K562 (cell line): Measurements from ENCODE around the gene CCDC136. TPM values are rescaled to one million over a fixed set of nuclear protein-coding genes. Genes with fewer than 3 reads are reported as not detected.

Experiments
- BCOR ChIP-seq: fragments of 450-650 bp; IDR thresholded peaks from 2 replicates; pipeline ENCODE4 v1.6.1; 2016
- CEBPG ChIP-seq, 3 experiments: fragments of 200-800 bp in 1 of 3; sonication (Bioruptor generic) in 1 of 3; sonication (generic) in 1 of 3; formaldehyde crosslinking in 1 of 3; IDR thresholded peaks in 2 of 3; conservative IDR thresholded peaks in 1 of 3; 2 replicates each; pipeline versions ENCODE4 v1.6.1 to v1.8.0; 2016 to 2022; ENCODE audit warnings: missing compliant biosample characterization in 2 of 3, missing genetic modification characterization in 2 of 3, mild to moderate bottlenecking in 1 of 3, missing genetic modification reagents in 1 of 3
- CREB3 ChIP-seq: fragments of 450-650 bp; conservative IDR thresholded peaks from 2 replicates; pipeline ENCODE4 v1.6.1; 2016; ENCODE audit warnings: missing genetic modification characterization, low read depth, mild to moderate bottlenecking, missing compliant biosample characterization, moderate library complexity
- ELK3 ChIP-seq: fragments of 450-650 bp; formaldehyde crosslinking; IDR thresholded peaks from 2 replicates; pipeline ENCODE4 v1.4.0; 2020; ENCODE audit warnings: mild to moderate bottlenecking
- FOXP1 ChIP-seq: sonication (generic); formaldehyde crosslinking; IDR thresholded peaks from 2 replicates; pipeline ENCODE4 v1.8.0; 2022; ENCODE audit warnings: mild to moderate bottlenecking, missing genetic modification reagents
- KAT8 ChIP-seq: fragments of 450-650 bp; IDR thresholded peaks from 2 replicates; pipeline ENCODE4 v1.6.1; 2016; ENCODE audit warnings: low read depth, mild to moderate bottlenecking
- MCM7 ChIP-seq, 2 experiments: fragments of 450-650 bp; IDR thresholded peaks; 2 replicates each; pipeline ENCODE4 v1.6.1; 2016 to 2018
- MED1 ChIP-seq: sonication (generic); formaldehyde crosslinking; IDR thresholded peaks from 2 replicates; pipeline ENCODE4 v1.8.1; 2023; ENCODE audit warnings: missing genetic modification reagents, borderline replicate concordance
- MGA ChIP-seq: fragments of 450-650 bp; IDR thresholded peaks from 2 replicates; pipeline ENCODE4 v1.6.1; 2016; ENCODE audit warnings: mild to moderate bottlenecking, moderate library complexity
- NFIC ChIP-seq: fragments of 450-650 bp; IDR thresholded peaks from 2 replicates; pipeline ENCODE4 v1.6.1; 2017; ENCODE audit warnings: mild to moderate bottlenecking, inconsistent platforms
- SAP30 ChIP-seq: fragments of 200-600 bp; sonication (generic); IDR thresholded peaks from 2 replicates; pipeline ENCODE4 v1.6.1; 2012; ENCODE audit warnings: borderline replicate concordance, low read depth, mild to moderate bottlenecking, moderate library complexity, low read length, control low read depth, inconsistent platforms; ENCODE audit not compliant: insufficient read depth, poor library complexity, severe bottlenecking
- polyA plus RNA-seq, 8 experiments: library from polyadenylated mRNA; depleted of rRNA in 4 of 8; stranded (reverse) in 5 of 8; unstranded in 3 of 8; fragments of >200 nt; fragmentation: Nextera tagmentation in 2 of 8; fragmentation: Illumina TruSeq in 1 of 8; extraction: Ambion mirVana in 2 of 8; extraction: Trizol in 1 of 8; gene quantifications; 2 replicates each; pipeline versions ENCODE4 v1.2.1 to v1.2.3, GENCODE V29; 2011 to 2014; ENCODE audit warnings: inconsistent platforms in 1 of 8, missing spikeins in 1 of 8
- total RNA-seq, 7 experiments: library from RNA; depleted of rRNA in 6 of 7; stranded (reverse); fragments of >200 nt in 6 of 7; fragmentation: Illumina TruSeq in 2 of 7; extraction: Trizol in 2 of 7; gene quantifications; 2 replicates each; pipeline versions ENCODE4 v1.2.1 to v1.2.3, GENCODE V29; 2011 to 2021; ENCODE audit warnings: low replicate concordance in 1 of 7

CCDC136 gene
- total and polyA plus RNA-seq, 9 of the 15 experiments (the other 6 are each of a cell fraction or from before 2014, with no cell fraction given) = 2.4 to 40.8 (median 26.5) TPM

- TF ChIP-seq MGA = peak; percentile 92
- no peak for TF ChIP-seq ELK3 (CRISPR knock-in tag)
- TF ChIP-seq MCM7 (IDR thresholded peaks at IDR 0.05) = no peak
- TF ChIP-seq MED1 (CRISPR knock-in tag) = no peak
- no peak for TF ChIP-seq KAT8
- peak; percentile 70 for TF ChIP-seq SAP30
- 0 out of 2 replicates have a peak, but pooled peaks have one; percentile 33 for TF ChIP-seq CREB3 (tag)
- no peak; the same call in 1 of the 2 replicates for TF ChIP-seq FOXP1 (CRISPR knock-in tag)
- peak; percentile 56; the same call in 1 of the 2 replicates for TF ChIP-seq BCOR
- TF ChIP-seq NFIC = 0 out of 2 replicates have a peak, but pooled peaks have one; percentile 12
- TF ChIP-seq CEBPG (CRISPR knock-in tag; IDR thresholded peaks at IDR 0.05) = no peak
- TF ChIP-seq CEBPG (tag; conservative IDR thresholded peaks at IDR 0.05 in 1 of 2, IDR thresholded peaks at IDR 0.05 in 1 of 2) = no peak
Observed at GRCh38 chr7:128830231-128831177, 38.7 kb downstream of the CCDC136 start, which contains the start of gene FLNC (continued).
